ENCODE measurements around the gene SLITRK1.

DNA sequence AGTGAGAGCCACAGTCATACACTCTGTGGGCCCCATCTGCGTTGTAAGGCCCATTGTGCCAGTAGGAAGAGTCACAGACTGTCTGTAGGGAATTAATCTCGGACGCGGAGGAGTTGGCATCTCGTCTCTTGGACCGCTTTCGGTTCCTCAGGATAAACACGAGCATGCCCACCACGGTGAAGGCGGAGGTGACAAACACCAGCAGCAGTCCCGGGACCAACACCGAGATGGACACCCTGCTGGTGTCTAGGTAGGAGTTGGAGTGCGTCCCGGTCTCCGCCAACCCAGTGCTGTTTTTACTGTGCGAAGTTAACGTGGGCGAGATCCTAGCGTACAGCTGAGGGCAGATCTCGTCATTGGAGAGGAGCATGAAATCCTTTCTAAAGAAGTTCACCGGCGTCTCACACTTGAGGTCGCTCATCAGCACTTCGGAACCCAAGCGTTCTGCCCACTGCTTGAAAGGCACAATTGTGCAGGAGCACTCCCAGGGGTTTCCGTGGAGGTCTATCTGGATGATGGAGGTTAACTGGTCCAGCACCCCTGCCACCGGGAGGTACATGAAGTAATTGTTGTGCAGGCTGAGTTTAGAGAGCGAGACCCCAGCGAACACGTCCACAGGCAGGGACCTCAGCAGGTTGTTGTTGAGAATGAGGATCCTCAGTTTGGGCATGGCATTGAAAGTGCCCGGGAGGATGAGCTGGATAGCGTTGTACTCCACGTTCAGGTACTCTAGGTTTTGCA lies 2.7 kb downstream of the SLITRK1 start:
- TF ChIP-seq, protein P1, sequence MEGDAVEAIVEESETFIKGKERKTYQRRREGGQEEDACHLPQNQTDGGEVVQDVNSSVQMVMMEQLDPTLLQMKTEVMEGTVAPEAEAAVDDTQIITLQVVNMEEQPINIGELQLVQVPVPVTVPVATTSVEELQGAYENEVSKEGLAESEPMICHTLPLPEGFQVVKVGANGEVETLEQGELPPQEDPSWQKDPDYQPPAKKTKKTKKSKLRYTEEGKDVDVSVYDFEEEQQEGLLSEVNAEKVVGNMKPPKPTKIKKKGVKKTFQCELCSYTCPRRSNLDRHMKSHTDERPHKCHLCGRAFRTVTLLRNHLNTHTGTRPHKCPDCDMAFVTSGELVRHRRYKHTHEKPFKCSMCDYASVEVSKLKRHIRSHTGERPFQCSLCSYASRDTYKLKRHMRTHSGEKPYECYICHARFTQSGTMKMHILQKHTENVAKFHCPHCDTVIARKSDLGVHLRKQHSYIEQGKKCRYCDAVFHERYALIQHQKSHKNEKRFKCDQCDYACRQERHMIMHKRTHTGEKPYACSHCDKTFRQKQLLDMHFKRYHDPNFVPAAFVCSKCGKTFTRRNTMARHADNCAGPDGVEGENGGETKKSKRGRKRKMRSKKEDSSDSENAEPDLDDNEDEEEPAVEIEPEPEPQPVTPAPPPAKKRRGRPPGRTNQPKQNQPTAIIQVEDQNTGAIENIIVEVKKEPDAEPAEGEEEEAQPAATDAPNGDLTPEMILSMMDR (IDR thresholded peaks at IDR 0.05): no peak
- TF ChIP-seq SIN3A (IDR thresholded peaks at IDR 0.05; ENCODE audit: borderline replicate concordance, low read depth, low read length): no peak

Data from SK-N-SH (cell line).